Esophagus muscularis mucosa (tissue), 4 donors: Measurements from ENCODE around the gene CSN2. TPM values are rescaled to one million over a fixed set of nuclear protein-coding genes. Genes with fewer than 3 reads are reported as not detected.

Experiments used
- DNase-seq: peaks from one replicate; pipeline ENCODE4 v3.0.0-alpha.2; 2017; ENCODE audit errors: extremely low spot score
- H3K27ac ChIP-seq, 4 donors: fragments of 200-600 bp; sonication (generic); replicated peaks in 1 of 4; 1 replicate in 3 of 4; 2 replicates in 1 of 4; pipeline ENCODE4 v1.5.1; 2016 to 2019; ENCODE audit warnings: mild to moderate bottlenecking in 1 of 4
- H3K27me3 ChIP-seq, 4 donors: fragments of 200-600 bp; sonication (generic); one replicate each; pipeline versions ENCODE4 v1.5.1 to v1.6.0; 2016 to 2019
- H3K36me3 ChIP-seq, 4 donors: fragments of 200-600 bp; sonication (generic); one replicate each; pipeline ENCODE4 v1.5.1; 2016 to 2019
- H3K4me1 ChIP-seq, 4 donors: fragments of 200-600 bp; sonication (generic); one replicate each; pipeline ENCODE4 v1.5.1; 2016 to 2019
- H3K4me3 ChIP-seq, 4 donors: fragments of 200-600 bp; sonication (generic); 1 replicate in 2 of 4; 2 replicates in 2 of 4; pipeline ENCODE4 v1.5.1; 2016 to 2019; ENCODE audit warnings: mild to moderate bottlenecking in 4 of 4, moderate library complexity in 1 of 4
- H3K9me3 ChIP-seq, 4 donors: fragments of 200-600 bp; sonication (generic); 1 replicate in 3 of 4; 2 replicates in 1 of 4; pipeline ENCODE4 v1.5.1; 2016 to 2019
- CTCF ChIP-seq, 3 experiments: fragments of 200-600 bp in 2 of 3; fragments of 450-650 bp in 1 of 3; sonication (generic) in 2 of 3; IDR thresholded peaks; one replicate each; pipeline ENCODE4 v1.5.1; 2017 to 2019; ENCODE audit warnings: antibody characterized with exemption in 3 of 3, mild to moderate bottlenecking in 2 of 3, moderate library complexity in 1 of 3
- EP300 ChIP-seq: sonication (generic); formaldehyde crosslinking; IDR thresholded peaks from one replicate; pipeline ENCODE4 v1.6.1; 2017; ENCODE audit warnings: antibody characterized with exemption
- POLR2A ChIP-seq: fragments of 450-650 bp; IDR thresholded peaks from one replicate; pipeline ENCODE4 v1.6.1; 2017; ENCODE audit warnings: antibody characterized with exemption, moderate library complexity, mild to moderate bottlenecking, low read depth
- POLR2AphosphoS5 ChIP-seq, 2 donors: sonication (generic); formaldehyde crosslinking; IDR thresholded peaks; one replicate each; pipeline ENCODE4 v1.6.1; 2017; ENCODE audit warnings: antibody characterized with exemption in 2 of 2
- WGBS: methylation state at CpG from one replicate; pipeline ENCODE4 v1.1.5; 2018; 5-methylcytosine and 5-hydroxymethylcytosine counted together
- intact Hi-C: fragments of 100-400 bp; cut with DNase I; formaldehyde crosslinking; loops from one replicate; pipeline ENCODE4 v1.15.1; 2023
- total RNA-seq, 4 donors: library from RNA; depleted of rRNA; stranded (reverse); fragments of >200 nt; gene quantifications; one replicate each; pipeline versions ENCODE4 v1.1.0 to v1.2.1, GENCODE V29; 2016

CSN2 gene
- total RNA-seq, 4 donors from 2014 or later, result not detected

DNA sequence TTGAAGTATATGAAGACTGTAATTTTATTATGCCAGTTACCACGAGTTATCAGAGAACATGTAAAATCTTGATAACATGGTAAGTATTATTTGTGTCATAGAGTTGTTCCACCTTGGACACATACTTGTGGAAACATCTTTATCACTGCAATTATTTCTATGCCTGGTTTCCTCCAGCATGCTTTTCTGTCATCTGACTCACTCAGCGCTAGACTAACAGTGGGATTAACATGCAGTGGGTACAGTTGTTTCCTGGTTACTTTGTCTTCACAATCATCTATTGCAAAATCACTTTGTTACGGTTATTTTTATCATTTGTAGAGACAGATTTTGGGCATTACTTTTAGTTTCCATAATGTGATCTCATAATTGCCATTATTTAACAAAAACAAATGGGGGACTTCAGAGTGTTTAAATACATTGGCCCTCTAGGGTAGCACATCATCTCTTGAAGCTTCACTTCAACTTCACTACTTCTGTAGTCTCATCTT is 30.0 kb upstream of the CSN2 start, which contains the start of gene STATH:
STATH (plus strand) TSS at position 441 of the 491 bp plus-strand sequence. CDS start 2,472 bp downstream, outside the sequence.
- no peaks in the 10 kb centered on the region for H3K4me1 ChIP-seq
- TF ChIP-seq EP300 (no peak), CTCF (IDR thresholded peaks at IDR 0.05) (no peak), POLR2A (no peak), POLR2AphosphoS5 (IDR thresholded peaks at IDR 0.05) (no peak)
- no peaks in the 10 kb centered on the region for H3K36me3 ChIP-seq
- DNase-seq, result no peak
- H3K27ac ChIP-seq, result no peak within 1 kb of the TSS
- no peaks in the 10 kb centered on the region for H3K9me3 ChIP-seq
- H3K27me3 ChIP-seq, result no peaks in the 10 kb centered on the region
- no peak within 1 kb of the TSS for H3K4me3 ChIP-seq
- 83% methylated on average over 3 of the region's 3 CpGs for WGBS
- intact Hi-C loops, result no loop called here

- H3K27ac ChIP-seq, result no peak overlapping the region
- H3K4me3 ChIP-seq, result no peak overlapping the region
- no peaks in the 10 kb centered on the region for H3K4me1 ChIP-seq
- intact Hi-C loops, result no loop called here
- no peaks in the 10 kb centered on the region for H3K9me3 ChIP-seq
- TF ChIP-seq EP300 (no peak), CTCF (IDR thresholded peaks at IDR 0.05) (no peak), POLR2AphosphoS5 (IDR thresholded peaks at IDR 0.05) (no peak), POLR2A (no peak)
- H3K27me3 ChIP-seq, result no peaks in the 10 kb centered on the region
- WGBS, result 84% methylated on average over 5 of the region's 5 CpGs
- no peak for DNase-seq
- H3K36me3 ChIP-seq, result no peaks in the 10 kb centered on the region
These were observed 29.3 kb upstream of the CSN2 start for GRCh38 chr4:69994782-69995181.

DNA sequence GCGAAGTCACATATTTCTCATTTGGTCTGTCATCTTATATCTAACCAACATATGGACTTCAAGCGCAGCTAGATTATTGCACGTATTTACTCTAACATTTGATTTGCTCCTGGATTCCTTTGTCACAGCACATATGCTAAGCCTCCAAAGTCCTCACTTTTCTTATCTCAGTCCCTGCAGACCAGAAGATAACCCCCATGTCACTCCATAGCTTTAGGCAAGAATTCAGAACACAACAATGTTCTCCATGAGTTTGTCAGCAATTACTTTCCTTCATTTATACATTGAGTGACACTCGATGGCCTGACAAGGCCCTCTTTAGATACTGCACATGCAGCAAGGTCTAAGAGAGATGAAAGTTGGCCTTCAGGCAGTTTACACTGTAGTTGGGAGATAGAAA is 25.5 kb upstream of the CSN2 start:
- Histone ChIP-seq H3K4me3 (no peak overlapping the region), H3K27ac (no peak overlapping the region), H3K4me1 (no peaks in the 10 kb centered on the region), H3K9me3 (no peaks in the 10 kb centered on the region), H3K27me3 (no peaks in the 10 kb centered on the region), H3K36me3 (no peaks in the 10 kb centered on the region)
- WGBS, result 82% methylated on average over 4 of the region's 4 CpGs
- TF ChIP-seq POLR2AphosphoS5 (IDR thresholded peaks at IDR 0.05) (no peak), CTCF (IDR thresholded peaks at IDR 0.05) (no peak), EP300 (no peak), POLR2A (no peak)
- intact Hi-C loops, result no loop called here
- no peak for DNase-seq

- Histone ChIP-seq H3K27ac (no peak overlapping the region), H3K36me3 (no peaks in the 10 kb centered on the region), H3K4me1 (peaks cover 0 to 11% (median 8%) of the 10 kb centered on the region in 4 donors), H3K4me3 (no peak overlapping the region), H3K27me3 (no peaks in the 10 kb centered on the region), H3K9me3 (no peaks in the 10 kb centered on the region)
- 78% methylated on average over 1 of the region's 1 CpG for WGBS
- intact Hi-C loops, result no loop called here
- no peak for TF ChIP-seq POLR2A
- no peak for TF ChIP-seq POLR2AphosphoS5 (IDR thresholded peaks at IDR 0.05)
- no peak for TF ChIP-seq EP300
- no peak for TF ChIP-seq CTCF (IDR thresholded peaks at IDR 0.05)
- no peak for DNase-seq
These were observed 21.1 kb upstream of the CSN2 start for GRCh38 chr4:69986663-69987062.

GRCh38 chr4:69984030-69984443 is 18.5 kb upstream of the CSN2 start:
- Histone ChIP-seq H3K27ac (no peak overlapping the region), H3K4me3 (no peak overlapping the region), H3K4me1 (peaks cover 0 to 11% (median 8%) of the 10 kb centered on the region in 4 donors), H3K27me3 (no peaks in the 10 kb centered on the region), H3K36me3 (no peaks in the 10 kb centered on the region), H3K9me3 (no peaks in the 10 kb centered on the region)
- TF ChIP-seq EP300, result no peak
- TF ChIP-seq CTCF (IDR thresholded peaks at IDR 0.05), result no peak
- WGBS, result 23% methylated on average over 2 of the region's 2 CpGs
- DNase-seq, result no peak
- intact Hi-C loops, result no loop called here
